Activated CD8-positive, alpha-beta T cell treated with anti-CD3 and anti-CD28 coated beads for 36 hours (primary cell): Measurements from ENCODE around the gene OGFOD2. TPM values are rescaled to one million over a fixed set of nuclear protein-coding genes. Genes with fewer than 3 reads are reported as not detected.

Experiments used
- ATAC-seq: fragments of 200-7000 bp; cut with Tn5 transposase; one replicate; pipeline ENCODE4 v1.10.0; 2021; ENCODE audit warnings: mild to moderate bottlenecking, moderate library complexity
- CTCF ChIA-PET: fragments of 350-600 bp; sonication (Branson Sonifier 250); formaldehyde crosslinking; loops from one replicate; lab custom pipeline; 2021; ENCODE audit warnings: antibody characterized with exemption; lab: Charles Lee
- POLR2A ChIA-PET: fragments of 350-600 bp; sonication (Branson Sonifier 250); formaldehyde crosslinking; loops from one replicate; lab custom pipeline; 2021; ENCODE audit warnings: antibody characterized with exemption; lab: Charles Lee
- DNase-seq: peaks from one replicate; pipeline ENCODE4 v3.0.0-alpha.2; 2020
- H3K27ac Mint-ChIP-seq: one replicate; pipeline ENCODE4 v1.8.0; 2021; ENCODE audit warnings: mild to moderate bottlenecking, mixed read lengths
- H3K27me3 Mint-ChIP-seq: one replicate; pipeline ENCODE4 v1.8.0; 2021; ENCODE audit warnings: mixed read lengths
- H3K36me3 Mint-ChIP-seq: one replicate; pipeline ENCODE4 v1.8.0; 2021; ENCODE audit warnings: low read depth, mixed read lengths
- H3K4me1 Mint-ChIP-seq: one replicate; pipeline ENCODE4 v1.8.0; 2021; ENCODE audit warnings: low read depth, mixed read lengths
- H3K4me3 Mint-ChIP-seq: one replicate; pipeline ENCODE4 v1.8.0; 2021; ENCODE audit warnings: mild to moderate bottlenecking, moderate library complexity, mixed read lengths
- H3K9me3 Mint-ChIP-seq: one replicate; pipeline ENCODE4 v1.8.0; 2021; ENCODE audit warnings: mixed read lengths
- intact Hi-C: fragments of 100-400 bp; cut with micrococcal nuclease; formaldehyde crosslinking; loops from one replicate; pipeline ENCODE4 v1.10.0; 2022
- total RNA-seq, 2 experiments: library from RNA; stranded (reverse); gene quantifications; one replicate each; pipeline ENCODE4 v1.2.3, GENCODE V29; 2021
- TF ChIP-seq, protein P1 (sequence below): fragments of 200-600 bp; IDR thresholded peaks from one replicate; pipeline ENCODE4 v1.8.0; 2022; ENCODE audit warnings: antibody characterized with exemption, mild to moderate bottlenecking

Gene OGFOD2
- total RNA-seq, 2 experiments from 2014 or later: 27.1 to 31.5 TPM

DNA sequence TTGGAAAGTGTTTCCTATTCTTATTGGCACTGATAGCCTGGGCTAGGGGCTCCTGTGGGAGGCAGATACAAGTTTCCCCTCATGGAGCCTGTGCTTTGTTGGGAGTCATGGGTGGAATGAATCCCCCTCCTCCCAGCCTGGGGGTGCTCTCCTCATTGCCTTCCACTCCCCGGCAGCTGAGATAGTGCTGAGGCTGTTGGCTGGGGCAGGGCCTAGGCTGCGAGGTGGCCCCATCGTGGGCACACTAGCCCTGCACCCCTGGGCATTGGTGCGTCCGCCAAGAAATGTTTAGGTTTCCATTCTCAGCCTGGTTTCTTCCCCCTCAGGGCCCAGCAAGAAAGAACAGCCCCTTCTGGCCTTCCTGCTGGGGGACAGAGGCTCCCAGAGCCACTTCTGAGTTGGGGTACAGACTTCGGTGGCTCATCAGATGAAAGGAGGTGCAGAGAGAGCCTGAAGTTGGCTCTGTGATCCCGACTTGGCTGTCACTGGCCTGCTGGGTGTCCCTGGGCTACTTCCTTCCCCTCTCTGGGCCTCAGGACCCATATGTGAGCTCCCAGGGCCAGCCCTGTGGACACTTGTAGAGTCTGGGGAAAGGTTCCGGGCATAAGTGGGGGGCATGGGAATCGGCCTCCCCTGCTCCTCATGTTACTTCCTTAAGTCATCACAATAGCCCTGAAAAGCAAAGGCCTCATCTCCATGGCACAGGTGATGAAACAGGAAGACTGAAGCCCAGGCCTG is 2.8 kb downstream of the OGFOD2 start:
- peaks cover 18% of the 10 kb centered on the region for H3K36me3 Mint-ChIP-seq
- ATAC-seq: no peak
- peak overlapping the region; percentile 59 for H3K27ac Mint-ChIP-seq
- peak overlapping the region; percentile 15 for H3K4me3 Mint-ChIP-seq
- H3K27me3 Mint-ChIP-seq: no peaks in the 10 kb centered on the region
- DNase-seq: no peak
- ChIA-PET CTCF (interaction anchor here (1.6 kb wide), 1 partner anchor 106 kb away, joined by 3 read pairs; no protein-coding TSS in a partner anchor), POLR2A (no interaction called here)
- TF ChIP-seq, protein P1, sequence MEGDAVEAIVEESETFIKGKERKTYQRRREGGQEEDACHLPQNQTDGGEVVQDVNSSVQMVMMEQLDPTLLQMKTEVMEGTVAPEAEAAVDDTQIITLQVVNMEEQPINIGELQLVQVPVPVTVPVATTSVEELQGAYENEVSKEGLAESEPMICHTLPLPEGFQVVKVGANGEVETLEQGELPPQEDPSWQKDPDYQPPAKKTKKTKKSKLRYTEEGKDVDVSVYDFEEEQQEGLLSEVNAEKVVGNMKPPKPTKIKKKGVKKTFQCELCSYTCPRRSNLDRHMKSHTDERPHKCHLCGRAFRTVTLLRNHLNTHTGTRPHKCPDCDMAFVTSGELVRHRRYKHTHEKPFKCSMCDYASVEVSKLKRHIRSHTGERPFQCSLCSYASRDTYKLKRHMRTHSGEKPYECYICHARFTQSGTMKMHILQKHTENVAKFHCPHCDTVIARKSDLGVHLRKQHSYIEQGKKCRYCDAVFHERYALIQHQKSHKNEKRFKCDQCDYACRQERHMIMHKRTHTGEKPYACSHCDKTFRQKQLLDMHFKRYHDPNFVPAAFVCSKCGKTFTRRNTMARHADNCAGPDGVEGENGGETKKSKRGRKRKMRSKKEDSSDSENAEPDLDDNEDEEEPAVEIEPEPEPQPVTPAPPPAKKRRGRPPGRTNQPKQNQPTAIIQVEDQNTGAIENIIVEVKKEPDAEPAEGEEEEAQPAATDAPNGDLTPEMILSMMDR: no peak
- H3K9me3 Mint-ChIP-seq: no peaks in the 10 kb centered on the region
- intact Hi-C loops: loop anchor here (10.0 kb wide), 2 partner anchors 177 to 257 kb away; partner anchors contain the start of genes MPHOSPH9, MTRFR and PITPNM2
- peaks cover 43% of the 10 kb centered on the region for H3K4me1 Mint-ChIP-seq

DNA sequence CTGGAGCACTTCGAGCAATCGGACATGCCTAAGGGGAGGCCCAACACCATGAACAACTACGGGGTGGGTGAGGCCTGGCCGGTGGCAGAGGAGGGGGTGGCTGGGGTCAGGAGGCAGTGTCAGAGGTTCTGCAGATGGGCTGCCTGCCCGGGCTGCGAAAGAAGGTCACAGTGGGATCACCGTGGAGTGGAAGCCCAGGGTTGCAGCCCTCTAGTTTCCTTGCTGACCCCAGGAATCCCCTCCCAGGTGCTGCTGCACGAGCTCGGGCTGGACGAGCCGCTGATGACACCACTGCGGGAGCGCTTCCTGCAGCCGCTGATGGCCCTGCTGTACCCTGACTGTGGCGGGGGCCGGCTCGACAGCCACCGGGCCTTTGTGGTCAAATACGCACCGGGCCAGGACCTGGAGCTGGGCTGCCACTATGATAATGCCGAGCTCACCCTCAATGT is 3.5 kb downstream of the OGFOD2 start:
- Mint-ChIP-seq H3K4me3 (peak overlapping the region; percentile 15), H3K27me3 (no peaks in the 10 kb centered on the region), H3K36me3 (peaks cover 18% of the 10 kb centered on the region), H3K4me1 (peaks cover 51% of the 10 kb centered on the region), H3K27ac (peak overlapping the region; percentile 59), H3K9me3 (no peaks in the 10 kb centered on the region)
- TF ChIP-seq, protein P1: no peak
- DNase-seq: no peak
- intact Hi-C loops: loop anchor here (10.0 kb wide), 2 partner anchors 176 to 256 kb away; partner anchors contain the start of genes MPHOSPH9, MTRFR and PITPNM2
- POLR2A ChIA-PET: interaction anchor here (1.0 to 1.1 kb wide), 4 partner anchors 13 to 254 kb away, joined by 3 read pairs; partner anchors contain the start of genes MPHOSPH9 and MTRFR
- CTCF ChIA-PET: no interaction called here
- no peak for ATAC-seq

DNA sequence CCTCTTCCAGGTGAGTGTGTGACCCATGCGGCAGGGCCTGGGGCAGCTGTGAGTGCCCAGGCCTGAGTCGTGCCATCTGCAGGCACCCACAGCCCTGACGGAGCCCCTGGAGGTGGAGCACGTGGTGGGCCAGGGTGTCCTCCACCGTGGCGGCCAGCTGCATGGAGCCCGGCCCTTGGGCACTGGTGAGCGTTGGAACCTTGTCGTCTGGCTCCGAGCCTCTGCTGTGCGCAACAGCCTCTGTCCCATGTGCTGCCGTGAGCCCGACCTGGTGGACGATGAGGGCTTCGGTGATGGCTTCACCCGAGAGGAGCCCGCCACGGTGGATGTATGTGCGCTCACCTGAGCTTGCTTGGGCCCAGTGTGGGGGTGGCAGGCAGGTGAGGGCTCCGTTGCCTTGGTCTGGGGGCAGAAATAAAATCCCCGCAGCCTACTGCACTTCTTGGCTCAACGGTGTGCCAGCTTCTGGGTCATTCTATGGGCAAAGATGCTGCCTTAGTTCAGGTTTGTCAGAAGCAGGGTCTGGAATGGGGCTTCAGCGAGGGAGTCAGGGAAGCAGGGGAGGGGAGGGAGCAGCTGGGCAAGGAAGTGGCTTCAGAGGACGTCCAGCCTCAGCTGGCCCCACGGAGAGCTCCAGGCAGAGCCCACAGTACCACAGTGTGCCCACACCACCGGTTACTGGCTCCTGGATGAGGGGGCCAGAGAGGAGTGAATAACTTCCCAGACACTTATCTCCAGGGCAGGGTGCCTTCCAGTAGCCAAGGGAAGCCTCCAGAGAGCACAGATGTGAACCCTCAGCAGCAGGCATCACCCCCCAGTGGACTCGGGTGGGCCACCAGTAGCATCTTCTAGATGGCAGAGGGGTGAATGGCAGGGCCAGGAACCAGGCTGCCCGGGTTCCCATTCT is 4.2 kb downstream of the OGFOD2 start:
- peak overlapping the region; percentile 92 for H3K4me3 Mint-ChIP-seq
- intact Hi-C loops: loop anchor here (10.0 kb wide), 2 partner anchors 176 to 256 kb away; partner anchors contain the start of genes MPHOSPH9, MTRFR and PITPNM2
- TF ChIP-seq, protein P1: no peak
- ATAC-seq (no peak), DNase-seq (peak; percentile 23)
- ChIA-PET CTCF (interaction anchor here (0.8 to 1.8 kb wide), 5 partner anchors 118 to 263 kb away, joined by 3 to 6 read pairs (median 3); no protein-coding TSS in a partner anchor), POLR2A (interaction anchor here (0.7 to 1.1 kb wide), 7 partner anchors 9 to 253 kb away, joined by 3 read pairs; partner anchors contain the start of genes MPHOSPH9 and MTRFR)
- no peaks in the 10 kb centered on the region for H3K9me3 Mint-ChIP-seq
- H3K27me3 Mint-ChIP-seq: no peaks in the 10 kb centered on the region
- peaks cover 18% of the 10 kb centered on the region for H3K36me3 Mint-ChIP-seq
- peaks cover 54% of the 10 kb centered on the region for H3K4me1 Mint-ChIP-seq
- H3K27ac Mint-ChIP-seq: peak overlapping the region; percentile 93

DNA sequence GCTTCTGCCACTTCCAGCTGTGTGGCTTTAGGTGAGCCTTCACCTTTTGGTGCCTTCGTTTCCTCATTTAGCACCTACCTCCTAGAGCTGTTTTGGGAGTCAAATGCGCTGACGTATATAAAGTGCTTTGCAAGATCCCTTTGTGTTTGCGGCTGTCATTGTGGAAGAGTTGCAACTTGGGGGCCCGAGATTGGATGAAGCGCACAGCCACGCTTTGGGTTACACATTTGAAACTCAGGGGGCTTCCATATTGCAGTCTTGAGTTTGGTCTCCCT is 4.8 kb downstream of the OGFOD2 start:
- H3K4me3 Mint-ChIP-seq: peak overlapping the region; percentile 92
- H3K27ac Mint-ChIP-seq: peak overlapping the region; percentile 93
- CTCF ChIA-PET: interaction anchor here (0.8 to 1.8 kb wide), 5 partner anchors 119 to 262 kb away, joined by 3 to 6 read pairs (median 3); no protein-coding TSS in a partner anchor
- no peaks in the 10 kb centered on the region for H3K27me3 Mint-ChIP-seq
- H3K4me1 Mint-ChIP-seq: peaks cover 56% of the 10 kb centered on the region
- ATAC-seq: no peak
- H3K9me3 Mint-ChIP-seq: no peaks in the 10 kb centered on the region
- POLR2A ChIA-PET: interaction anchor here (0.9 to 1.1 kb wide), 3 partner anchors 10 to 172 kb away, joined by 3 read pairs; no protein-coding TSS in a partner anchor
- no peak for DNase-seq
- intact Hi-C loops: loop anchor here (10.0 kb wide), 2 partner anchors 175 to 255 kb away; partner anchors contain the start of genes MPHOSPH9, MTRFR and PITPNM2
- H3K36me3 Mint-ChIP-seq: peaks cover 18% of the 10 kb centered on the region
- TF ChIP-seq, protein P1: no peak
